ENCODE measurements around the gene CWH43. TPM values are rescaled to one million over a fixed set of nuclear protein-coding genes. Genes with fewer than 3 reads are reported as not detected.
"Not testable (repeated sequence)": the region's sequence is repeated elsewhere in the genome, so short reads cannot be mapped to it uniquely, and the experiment has no call there.

The CWH43 gene
- total and polyA plus RNA-seq, 9 donors, result 0.18 to 0.64 TPM; not detected in 7

DNA sequence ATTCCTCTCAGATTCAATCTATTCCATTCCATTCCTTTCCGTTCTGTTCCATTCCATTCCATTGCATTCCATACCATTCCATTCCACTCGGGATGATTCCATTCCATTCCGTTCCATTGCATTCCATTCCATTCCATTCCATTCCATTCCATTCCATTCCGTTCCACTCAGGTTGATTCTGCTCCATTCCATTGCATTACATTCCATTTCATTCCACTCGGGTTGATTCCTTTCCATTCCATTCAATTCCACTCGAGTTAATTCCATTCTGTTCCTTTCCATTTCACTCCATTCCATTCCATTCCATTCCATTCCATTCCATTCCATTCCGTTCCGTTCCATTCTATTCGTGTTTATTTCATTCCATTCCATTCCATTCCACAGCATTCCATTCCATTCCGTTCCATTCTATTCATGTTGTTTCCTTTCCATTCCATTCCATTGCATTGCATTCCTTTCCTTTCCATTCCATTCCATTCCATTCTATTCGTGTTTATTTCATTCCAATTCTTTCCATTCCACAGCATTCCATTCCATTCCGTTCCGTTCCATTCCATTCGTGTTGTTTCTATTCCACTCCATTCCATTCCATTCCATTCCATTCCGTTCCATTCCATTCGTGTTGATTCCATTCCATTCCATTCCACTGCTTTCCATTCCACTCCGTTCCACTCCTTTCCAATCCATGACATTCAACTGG is 118.3 kb downstream of the CWH43 start:
- WGBS (ENCODE audit: insufficient coverage), result 64% methylated on average over 7 of the region's 17 CpGs
- H3K36me3 ChIP-seq (ENCODE audit: control insufficient read depth, insufficient read depth, low read length); H3K27ac ChIP-seq (ENCODE audit: low read length); H3K27me3 ChIP-seq (ENCODE audit: control insufficient read depth, insufficient read depth, low read length); H3K4me3 ChIP-seq (ENCODE audit: low read length); H3K4me1 ChIP-seq (ENCODE audit: control insufficient read depth, insufficient read depth, low read length); DNase-seq: not testable (repeated sequence)
- peaks cover 59% of the 10 kb centered on the region for H3K9me3 ChIP-seq (replicated peaks; ENCODE audit: control insufficient read depth, low read depth, low read length)

DNA sequence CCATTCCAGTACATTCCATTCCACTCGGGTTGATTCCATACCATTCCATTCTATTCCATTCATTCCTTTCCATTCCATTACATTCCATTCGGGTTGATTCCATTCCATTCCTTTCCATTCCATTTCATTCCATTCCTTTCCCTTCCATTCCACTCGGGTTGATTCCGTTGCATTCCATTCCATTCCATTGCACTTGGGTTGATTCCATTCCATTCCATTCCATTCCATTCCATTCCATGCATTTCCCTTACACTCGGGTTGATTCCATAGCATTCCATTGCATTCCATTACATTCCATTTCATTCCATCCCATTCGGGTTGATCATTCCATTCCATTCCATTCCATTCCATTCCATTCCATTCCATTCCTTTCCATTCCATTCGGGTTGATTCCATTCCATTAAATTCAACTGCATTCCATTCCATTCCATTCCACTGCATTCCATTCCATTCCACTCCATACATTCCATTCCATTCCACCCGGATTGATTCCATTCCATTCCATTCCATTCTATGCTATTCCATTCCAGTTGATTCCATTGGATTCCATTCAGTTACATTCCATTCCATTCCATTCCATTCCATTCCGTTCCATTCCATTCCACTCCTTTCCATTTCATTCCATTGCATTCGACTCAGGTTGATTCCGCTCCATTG is 119.3 kb downstream of the CWH43 start:
- H3K9me3 ChIP-seq (replicated peaks; ENCODE audit: control insufficient read depth, low read depth, low read length), result peaks cover 57% of the 10 kb centered on the region
- H3K36me3 ChIP-seq (ENCODE audit: control insufficient read depth, insufficient read depth, low read length); DNase-seq; H3K27me3 ChIP-seq (ENCODE audit: control insufficient read depth, insufficient read depth, low read length); H3K4me1 ChIP-seq (ENCODE audit: control insufficient read depth, insufficient read depth, low read length); H3K27ac ChIP-seq (ENCODE audit: low read length); H3K4me3 ChIP-seq (ENCODE audit: low read length): not testable (repeated sequence)
- WGBS (ENCODE audit: insufficient coverage), result 76% methylated on average over 11 of the region's 11 CpGs

DNA sequence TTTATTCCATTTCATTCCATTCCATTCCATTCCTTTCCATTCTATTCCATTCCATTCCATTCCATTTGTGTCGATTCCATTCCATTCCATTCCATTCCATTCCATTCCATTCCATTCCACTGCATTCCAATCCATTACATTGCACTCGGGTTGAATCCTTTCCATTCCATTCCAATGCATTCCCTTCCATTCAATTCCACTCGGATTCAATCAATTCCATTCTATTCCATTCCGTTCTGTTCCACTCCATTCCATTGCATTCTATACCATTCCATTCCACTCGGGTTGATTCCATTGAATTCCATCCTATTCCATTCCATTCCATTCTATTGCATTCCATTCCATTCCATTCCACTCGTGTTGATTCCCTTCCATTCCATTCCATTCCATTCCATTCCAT is 121.2 kb downstream of the CWH43 start:
- H3K27ac ChIP-seq (ENCODE audit: low read length); H3K36me3 ChIP-seq (ENCODE audit: control insufficient read depth, insufficient read depth, low read length); H3K4me3 ChIP-seq (ENCODE audit: low read length); H3K4me1 ChIP-seq (ENCODE audit: control insufficient read depth, insufficient read depth, low read length); H3K27me3 ChIP-seq (ENCODE audit: control insufficient read depth, insufficient read depth, low read length): not testable (repeated sequence)
- H3K9me3 ChIP-seq (replicated peaks; ENCODE audit: control insufficient read depth, low read depth, low read length), result peaks cover 71% of the 10 kb centered on the region
- 56% methylated on average over 6 of the region's 6 CpGs for WGBS (ENCODE audit: insufficient coverage)
- peak; percentile 50 for DNase-seq

DNA sequence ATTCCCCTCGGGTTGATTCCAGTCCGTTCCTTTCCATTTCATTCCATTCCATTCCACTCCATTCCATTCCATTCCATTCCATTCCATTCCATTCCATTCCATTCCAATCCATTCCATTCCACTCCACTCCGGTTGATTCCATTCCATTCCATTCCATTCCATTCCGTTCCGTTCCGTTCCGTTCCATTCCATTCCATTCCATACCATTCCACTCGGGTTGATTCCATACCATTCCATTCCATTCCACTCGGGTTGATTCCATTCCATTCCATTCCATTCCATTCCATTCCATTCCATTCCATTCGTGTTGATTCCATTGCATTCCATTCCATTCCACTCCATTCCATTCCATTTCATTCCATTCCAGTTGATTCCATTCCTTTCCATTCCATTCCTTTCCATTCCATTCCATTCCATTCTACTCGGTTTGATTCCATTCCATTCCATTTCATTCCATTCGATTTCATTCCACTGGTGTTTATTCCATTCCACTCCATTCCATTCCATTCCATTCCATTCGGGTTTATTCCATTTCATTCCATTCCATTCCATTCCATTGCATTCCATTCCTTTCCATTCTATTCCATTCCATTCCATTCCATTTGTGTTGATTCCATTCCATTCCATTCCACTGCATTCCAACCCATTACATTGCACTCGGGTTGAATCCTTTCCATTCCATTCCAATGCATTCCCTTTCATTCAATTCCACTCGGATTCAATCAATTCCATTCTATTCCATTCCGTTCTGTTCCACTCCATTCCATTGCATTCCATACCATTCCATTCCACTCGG is 122.3 kb downstream of the CWH43 start:
- peaks cover 72% of the 10 kb centered on the region for H3K9me3 ChIP-seq (replicated peaks; ENCODE audit: control insufficient read depth, low read depth, low read length)
- 51% methylated on average over 13 of the region's 17 CpGs for WGBS (ENCODE audit: insufficient coverage)

DNA sequence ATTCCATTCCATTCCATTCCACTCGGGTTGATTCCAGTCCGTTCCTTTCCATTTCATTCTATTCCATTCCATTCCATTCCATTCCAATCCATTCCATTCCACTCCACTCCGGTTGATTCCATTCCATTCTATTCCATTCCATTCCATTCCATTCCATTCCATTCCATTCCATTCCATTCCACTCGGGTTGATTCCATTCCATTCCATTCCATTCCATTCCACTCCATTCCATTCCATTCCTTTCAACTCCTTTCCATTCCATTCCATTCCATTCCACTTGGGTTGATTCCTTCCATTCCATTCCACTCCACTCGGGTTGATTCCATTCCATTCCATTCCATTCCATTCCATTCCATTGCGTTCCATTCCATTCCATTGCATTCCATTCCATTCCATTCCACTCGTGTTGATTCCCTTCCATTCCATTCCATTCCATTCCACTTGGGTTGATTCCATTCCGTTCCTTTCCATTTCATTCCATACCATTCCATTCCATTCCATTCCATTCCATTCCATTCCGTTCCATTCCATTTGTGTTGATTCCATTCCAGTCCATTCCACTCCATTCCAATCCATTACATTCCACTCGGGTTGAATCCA is 123.6 kb downstream of the CWH43 start:
- not testable (repeated sequence) for H3K27ac ChIP-seq (ENCODE audit: low read length); H3K4me3 ChIP-seq (ENCODE audit: low read length); H3K36me3 ChIP-seq (ENCODE audit: control insufficient read depth, insufficient read depth, low read length); H3K4me1 ChIP-seq (ENCODE audit: control insufficient read depth, insufficient read depth, low read length); DNase-seq; H3K27me3 ChIP-seq (ENCODE audit: control insufficient read depth, insufficient read depth, low read length)
- peaks cover 69% of the 10 kb centered on the region for H3K9me3 ChIP-seq (replicated peaks; ENCODE audit: control insufficient read depth, low read depth, low read length)
- 49% methylated on average over 7 of the region's 10 CpGs for WGBS (ENCODE audit: insufficient coverage)

More for the DNA sequence above, 122.3 kb downstream of the CWH43 start:
- not testable (repeated sequence) for H3K4me3 ChIP-seq (ENCODE audit: low read length); H3K27me3 ChIP-seq (ENCODE audit: control insufficient read depth, insufficient read depth, low read length); H3K27ac ChIP-seq (ENCODE audit: low read length); DNase-seq; H3K4me1 ChIP-seq (ENCODE audit: control insufficient read depth, insufficient read depth, low read length); H3K36me3 ChIP-seq (ENCODE audit: control insufficient read depth, insufficient read depth, low read length)

DNA sequence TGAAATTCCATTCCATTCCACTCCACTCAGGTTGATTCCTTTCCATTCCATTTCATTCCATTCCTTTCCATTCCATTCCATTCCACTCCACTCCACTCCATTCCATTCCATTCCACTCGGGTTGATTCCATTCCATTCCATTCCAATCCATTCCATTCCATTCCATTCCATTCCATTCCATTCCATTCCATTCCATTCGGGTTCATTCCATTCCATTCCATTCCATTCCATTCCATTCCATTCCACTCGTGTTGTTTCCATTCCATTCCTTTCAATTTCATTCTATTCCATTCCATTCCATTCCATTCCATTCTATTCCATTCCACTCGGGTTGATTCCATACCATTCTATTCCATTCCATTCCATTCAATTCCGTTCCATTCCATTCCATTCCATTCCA is 124.5 kb downstream of the CWH43 start:
- H3K27me3 ChIP-seq (ENCODE audit: control insufficient read depth, insufficient read depth, low read length); H3K4me1 ChIP-seq (ENCODE audit: control insufficient read depth, insufficient read depth, low read length); H3K4me3 ChIP-seq (ENCODE audit: low read length); H3K36me3 ChIP-seq (ENCODE audit: control insufficient read depth, insufficient read depth, low read length); DNase-seq; H3K27ac ChIP-seq (ENCODE audit: low read length): not testable (repeated sequence)
- H3K9me3 ChIP-seq (replicated peaks; ENCODE audit: control insufficient read depth, low read depth, low read length), result peaks cover 69% of the 10 kb centered on the region
- WGBS (ENCODE audit: insufficient coverage), result 73% methylated on average over 5 of the region's 5 CpGs

Other genes starting within 250 kb of the CWH43 start
- gene FRYL, start 206.0 kb upstream of the CWH43 start, total RNA-seq, result 38.3 TPM
- 10 to 100 TPM; 14.9 to 25.9 (median 19.4) TPM for gene FRYL, start 206.0 kb upstream of the CWH43 start, polyA plus RNA-seq (ENCODE audit: insufficient read depth in 1 of 8, insufficient read length in 8 of 8, low replicate concordance in 1 of 8)
- 158 TPM for gene OCIAD1, start 155.2 kb upstream of the CWH43 start, total RNA-seq
- gene OCIAD1, start 155.2 kb upstream of the CWH43 start, polyA plus RNA-seq (ENCODE audit: insufficient read depth in 1 of 8, insufficient read length in 8 of 8, low replicate concordance in 1 of 8), result 100 to 1,000 TPM; 167 to 236 (median 197) TPM
- 8.7 TPM for gene OCIAD2, start 79.5 kb upstream of the CWH43 start, total RNA-seq
- gene OCIAD2, start 79.5 kb upstream of the CWH43 start, polyA plus RNA-seq (ENCODE audit: insufficient read depth in 1 of 8, insufficient read length in 8 of 8, low replicate concordance in 1 of 8), result 10 to 100 TPM; 22.9 to 34.7 (median 26.1) TPM

All from muscle of leg (tissue), 11 donors.